Smooth muscle cell (in vitro differentiated cells): Measurements from ENCODE around the gene PHACTR1. TPM values are rescaled to one million over a fixed set of nuclear protein-coding genes. Genes with fewer than 3 reads are reported as not detected.

Experiments
- DNase-seq: peaks from one replicate; lab custom pipeline; 2025; ENCODE audit not compliant: unreplicated experiment; lab: John Stamatoyannopoulos, UW
- H2AFZ ChIP-seq: fragments of 200-600 bp; sonication (generic); 2 replicates; pipeline ENCODE4 v1.6.0; 2016; ENCODE audit warnings: antibody characterized with exemption, low read depth, mild to moderate bottlenecking
- H3F3A ChIP-seq: fragments of 200-600 bp; sonication (generic); 2 replicates; pipeline ENCODE4 v1.6.0; 2017; ENCODE audit warnings: antibody characterized with exemption, low read depth
- H3K27ac ChIP-seq: fragments of 200-600 bp; sonication (generic); 2 replicates; pipeline ENCODE4 v1.5.1; 2016; ENCODE audit warnings: low read depth, mild to moderate bottlenecking
- H3K27me3 ChIP-seq: fragments of 200-600 bp; sonication (generic); 2 replicates; pipeline ENCODE4 v1.6.1; 2016; ENCODE audit warnings: low read depth, mild to moderate bottlenecking
- H3K36me3 ChIP-seq: fragments of 200-600 bp; sonication (generic); 2 replicates; pipeline ENCODE4 v1.5.1; 2016; ENCODE audit warnings: low read depth
- H3K4me1 ChIP-seq: fragments of 200-600 bp; sonication (generic); 2 replicates; pipeline ENCODE4 v1.5.1; 2016; ENCODE audit warnings: low read depth
- H3K4me2 ChIP-seq: fragments of 200-600 bp; sonication (generic); 2 replicates; pipeline ENCODE4 v1.6.0; 2016; ENCODE audit warnings: mild to moderate bottlenecking
- H3K4me3 ChIP-seq: fragments of 200-600 bp; sonication (generic); 2 replicates; pipeline ENCODE4 v1.5.1; 2016; ENCODE audit warnings: mild to moderate bottlenecking
- H3K79me2 ChIP-seq: fragments of 200-600 bp; sonication (generic); 2 replicates; pipeline ENCODE4 v1.6.0; 2016; ENCODE audit warnings: low read depth, mild to moderate bottlenecking
- H3K9ac ChIP-seq: fragments of 200-600 bp; sonication (generic); 2 replicates; pipeline ENCODE4 v1.6.0; 2016; ENCODE audit warnings: low read depth
- H3K9me3 ChIP-seq: fragments of 200-600 bp; sonication (generic); replicated peaks from 2 replicates; pipeline ENCODE4 v1.5.1; 2016; ENCODE audit warnings: low read depth
- H4K20me1 ChIP-seq: fragments of 200-600 bp; sonication (generic); 2 replicates; pipeline ENCODE4 v1.6.0; 2016; ENCODE audit warnings: low read depth
- CTCF ChIP-seq: fragments of 200-600 bp; sonication (generic); IDR thresholded peaks from 2 replicates; pipeline ENCODE4 v1.5.1; 2017; ENCODE audit warnings: borderline replicate concordance, mild to moderate bottlenecking, antibody characterized with exemption; ENCODE audit not compliant: insufficient read depth, poor library complexity, severe bottlenecking
- WGBS: methylation state at CpG from one replicate; pipeline ENCODE4 v1.1.7; 2016; ENCODE audit warnings: low lambda C conversion rate; 5-methylcytosine and 5-hydroxymethylcytosine counted together
- polyA plus RNA-seq: library from polyadenylated mRNA; unstranded; fragments of >200 nt; fragmentation: Nextera tagmentation; extraction: Ambion mirVana; gene quantifications from 2 replicates; pipeline ENCODE4 v1.2.1, GENCODE V29; 2016
- total RNA-seq: library from RNA; depleted of rRNA; stranded (reverse); fragments of >200 nt; gene quantifications from 2 replicates; pipeline ENCODE4 v1.2.3, GENCODE V29; 2014

The PHACTR1 gene
- total and polyA plus RNA-seq, 2 experiments from 2014 or later, result 0.09 to 0.67 TPM

- Histone ChIP-seq H2AFZ (no peak overlapping the region), H3K27ac (no peak overlapping the region), H3K4me1 (no peaks in the 10 kb centered on the region), H3K9ac (no peak overlapping the region), H3K4me3 (no peak overlapping the region), H3K9me3 (no peaks in the 10 kb centered on the region), H3F3A (no peaks in the 10 kb centered on the region), H3K79me2 (no peaks in the 10 kb centered on the region), H3K4me2 (no peak overlapping the region), H4K20me1 (no peaks in the 10 kb centered on the region), H3K27me3 (peaks cover under 1% of the 10 kb centered on the region), H3K36me3 (no peaks in the 10 kb centered on the region)
- 84% methylated on average over 10 of the region's 10 CpGs for WGBS
- DNase-seq, result no peak
- TF ChIP-seq CTCF, result no peak
Measured at GRCh38 chr6:13186861-13187260, 470.3 kb downstream of the PHACTR1 start.

GRCh38 chr6:13187692-13188091, 471.1 kb downstream of the PHACTR1 start:
- 88% methylated on average over 3 of the region's 3 CpGs for WGBS
- H3K79me2 ChIP-seq, result no peaks in the 10 kb centered on the region
- H3K9me3 ChIP-seq, result no peaks in the 10 kb centered on the region
- no peak for DNase-seq
- no peak overlapping the region for H3K4me3 ChIP-seq
- H4K20me1 ChIP-seq, result no peaks in the 10 kb centered on the region
- H3K27ac ChIP-seq, result no peak overlapping the region
- H3F3A ChIP-seq, result no peaks in the 10 kb centered on the region
- H2AFZ ChIP-seq, result no peak overlapping the region
- no peak for TF ChIP-seq CTCF
- H3K27me3 ChIP-seq, result peaks cover 9% of the 10 kb centered on the region
- no peak overlapping the region for H3K9ac ChIP-seq
- no peak overlapping the region for H3K4me2 ChIP-seq
- no peaks in the 10 kb centered on the region for H3K36me3 ChIP-seq
- no peaks in the 10 kb centered on the region for H3K4me1 ChIP-seq

- no peaks in the 10 kb centered on the region for H3K36me3 ChIP-seq
- no peak for TF ChIP-seq CTCF
- WGBS, result 89% methylated on average over 3 of the region's 3 CpGs
- no peaks in the 10 kb centered on the region for H3K4me1 ChIP-seq
- no peak overlapping the region for H2AFZ ChIP-seq
- no peak overlapping the region for H3K4me2 ChIP-seq
- H3K27me3 ChIP-seq, result peaks cover 11% of the 10 kb centered on the region
- no peak overlapping the region for H3K4me3 ChIP-seq
- no peaks in the 10 kb centered on the region for H3K79me2 ChIP-seq
- no peak overlapping the region for H3K9ac ChIP-seq
- no peak overlapping the region for H3K27ac ChIP-seq
- DNase-seq, result no peak
- no peaks in the 10 kb centered on the region for H4K20me1 ChIP-seq
- no peaks in the 10 kb centered on the region for H3F3A ChIP-seq
- H3K9me3 ChIP-seq, result no peaks in the 10 kb centered on the region
Measured at GRCh38 chr6:13188306-13188705, 471.7 kb downstream of the PHACTR1 start.

GRCh38 chr6:13189710-13190109, 473.1 kb downstream of the PHACTR1 start:
- no peak for TF ChIP-seq CTCF
- H3K4me1 ChIP-seq, result no peaks in the 10 kb centered on the region
- no peaks in the 10 kb centered on the region for H3K36me3 ChIP-seq
- no peaks in the 10 kb centered on the region for H4K20me1 ChIP-seq
- H3K27me3 ChIP-seq, result peaks cover 11% of the 10 kb centered on the region
- H3K9me3 ChIP-seq, result no peaks in the 10 kb centered on the region
- DNase-seq, result no peak
- no peaks in the 10 kb centered on the region for H3F3A ChIP-seq
- H3K27ac ChIP-seq, result no peak overlapping the region
- H2AFZ ChIP-seq, result no peak overlapping the region
- H3K9ac ChIP-seq, result no peak overlapping the region
- WGBS, result 94% methylated on average over 6 of the region's 6 CpGs
- no peak overlapping the region for H3K4me2 ChIP-seq
- H3K4me3 ChIP-seq, result no peak overlapping the region
- no peaks in the 10 kb centered on the region for H3K79me2 ChIP-seq
